Superior temporal gyrus (tissue), 1 donor: ENCODE measurements around the gene TTC4.

Source experiments
- DNase-seq: peaks from one replicate; pipeline ENCODE4 v3.0.0-alpha.2; 2016; ENCODE audit errors: extremely low spot score

The TTC4 gene

GRCh38 chr1:54784066-54784465, 68.4 kb downstream of the TTC4 start:
- DNase-seq = no peak

DNA sequence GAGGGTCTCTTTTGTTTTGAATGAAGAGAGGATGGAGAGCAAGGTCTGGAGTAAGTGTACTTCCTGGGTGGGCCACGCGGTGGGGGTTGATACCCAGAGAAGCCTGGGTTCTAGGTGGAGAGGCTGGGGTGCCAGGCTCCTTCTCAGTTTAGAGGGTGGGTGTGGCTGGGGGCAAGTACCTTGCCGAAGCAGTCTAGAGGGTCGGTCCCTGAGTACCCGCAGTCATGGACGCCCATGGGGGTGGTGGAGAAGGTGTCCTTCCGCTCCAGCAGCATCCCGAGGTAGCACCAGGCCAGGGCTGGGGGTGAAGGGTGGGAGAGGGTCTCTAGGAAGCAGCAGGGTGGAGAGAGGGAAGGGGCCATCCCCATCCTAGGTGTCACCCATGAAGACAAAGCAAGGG, 71.1 kb downstream of the TTC4 start:
- DNase-seq = no peak

DNA sequence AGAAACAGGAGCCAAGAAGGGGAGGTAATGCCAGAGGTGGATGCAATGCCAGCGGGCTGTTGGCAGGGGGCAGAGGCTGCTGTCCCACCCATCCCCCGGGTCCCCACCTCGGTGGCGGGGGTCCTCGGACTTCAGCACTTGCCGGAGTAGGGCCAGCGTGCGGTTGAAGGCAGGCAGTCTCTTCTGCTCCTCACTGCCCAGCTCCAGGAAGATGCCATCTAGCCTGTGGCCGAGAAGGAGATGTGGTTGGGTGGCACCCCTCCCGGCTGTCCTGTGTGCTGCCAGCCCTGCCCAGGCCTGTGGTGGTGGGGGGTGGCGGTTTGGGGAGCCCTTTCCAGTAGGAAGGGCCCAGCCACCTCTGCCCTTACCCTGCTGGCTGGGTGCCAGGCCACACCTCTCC, 71.9 kb downstream of the TTC4 start:
- DNase-seq = no peak

- no peak for DNase-seq
These were observed 72.8 kb downstream of the TTC4 start for GRCh38 chr1:54788459-54788858.

DNA sequence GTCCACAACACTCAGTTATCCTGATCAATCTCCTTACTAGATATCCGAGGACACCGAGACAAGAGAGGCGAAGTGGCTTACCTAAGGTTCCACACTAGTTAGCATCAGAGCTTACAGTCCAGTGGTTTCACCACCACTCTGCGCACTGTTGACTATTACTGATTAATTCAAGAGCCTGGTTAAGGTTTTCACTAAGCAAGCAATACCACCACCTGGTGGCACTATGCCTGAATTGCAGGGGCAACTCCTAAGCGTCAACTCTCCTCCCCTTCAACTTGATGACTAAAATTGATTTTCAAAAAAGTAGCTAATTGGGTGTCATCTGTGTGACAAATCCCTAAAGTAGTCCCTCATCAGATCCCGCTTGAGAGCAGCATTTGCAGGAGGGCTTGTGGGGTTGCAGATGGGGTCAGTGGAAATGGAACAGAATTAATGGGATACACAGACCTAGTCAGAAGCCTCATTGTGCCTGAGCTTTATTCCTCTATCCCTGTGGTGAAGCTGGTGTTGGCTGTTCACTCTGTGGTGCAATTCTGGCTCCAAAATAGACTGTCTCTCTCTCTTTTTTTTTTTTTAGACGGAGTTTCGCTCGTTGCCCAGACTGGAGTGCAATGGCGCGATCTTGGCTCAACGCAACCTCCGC, 76.3 kb downstream of the TTC4 start:
- no peak for DNase-seq
